CD4-positive, CD25-positive, alpha-beta regulatory T cell (primary cell): Measurements from ENCODE around the gene PBOV1. TPM values are rescaled to one million over a fixed set of nuclear protein-coding genes. Genes with fewer than 3 reads are reported as not detected.

ENCODE experiments used
- ATAC-seq, 2 donors: fragments of 150-1000 bp; cut with Tn5 transposase; one replicate each; pipeline ENCODE4 v1.10.0; 2021; ENCODE audit warnings: low read depth in 2 of 2, moderate number of reproducible peaks in 2 of 2, moderate library complexity in 1 of 2
- DNase-seq, 3 donors: peaks; one replicate each; pipeline versions ENCODE4 v3.0.0 to v3.0.0-alpha.2; 2012 to 2022; ENCODE audit warnings: mixed read lengths in 1 of 3
- H3K27ac ChIP-seq: one replicate; pipeline ENCODE4 v1.7.0; 2013; ENCODE audit warnings: mild to moderate bottlenecking, low read length; ENCODE audit not compliant: insufficient read depth, poor library complexity, severe bottlenecking
- H3K27me3 ChIP-seq: one replicate; pipeline ENCODE4 v1.7.0; 2013; ENCODE audit warnings: low read length; ENCODE audit not compliant: control insufficient read depth, insufficient read depth
- H3K36me3 ChIP-seq: one replicate; pipeline ENCODE4 v1.7.0; 2013; ENCODE audit warnings: mild to moderate bottlenecking, low read length, moderate library complexity; ENCODE audit not compliant: control insufficient read depth, insufficient read depth
- H3K4me1 ChIP-seq: 2 replicates; pipeline ENCODE4 v1.7.0; 2013; ENCODE audit warnings: mild to moderate bottlenecking, low read length; ENCODE audit not compliant: insufficient read depth, control insufficient read depth, poor library complexity, severe bottlenecking
- H3K4me3 ChIP-seq: one replicate; pipeline ENCODE4 v1.7.0; 2013; ENCODE audit warnings: low read depth, mild to moderate bottlenecking, low read length, moderate library complexity
- H3K9me3 ChIP-seq, 2 experiments: 1 replicate in 1 of 2; 2 replicates in 1 of 2; pipeline ENCODE4 v1.7.0; 2013; ENCODE audit warnings: low read length in 2 of 2, mild to moderate bottlenecking in 1 of 2, moderate library complexity in 1 of 2; ENCODE audit not compliant: control insufficient read depth in 2 of 2
- H3K27ac Mint-ChIP-seq, 3 donors: one replicate each; pipeline ENCODE4 v1.8.0; 2020 to 2022; ENCODE audit warnings: mild to moderate bottlenecking in 3 of 3, mixed read lengths in 3 of 3, moderate library complexity in 2 of 3
- H3K27me3 Mint-ChIP-seq: one replicate; pipeline ENCODE4 v1.8.0; 2022; ENCODE audit warnings: mild to moderate bottlenecking, mixed read lengths
- H3K36me3 Mint-ChIP-seq: one replicate; pipeline ENCODE4 v1.8.0; 2020; ENCODE audit warnings: mixed read lengths
- H3K4me1 Mint-ChIP-seq, 4 donors: one replicate each; pipeline ENCODE4 v1.8.0; 2020 to 2022; ENCODE audit warnings: mixed read lengths in 4 of 4, mild to moderate bottlenecking in 1 of 4
- H3K4me3 Mint-ChIP-seq, 4 donors: one replicate each; pipeline ENCODE4 v1.8.0; 2020 to 2022; ENCODE audit warnings: mild to moderate bottlenecking in 4 of 4, mixed read lengths in 4 of 4, moderate library complexity in 3 of 4
- H3K9me3 Mint-ChIP-seq, 7 donors: one replicate each; pipeline ENCODE4 v1.8.0; 2020 to 2022; ENCODE audit warnings: mixed read lengths in 7 of 7, mild to moderate bottlenecking in 3 of 7, moderate library complexity in 2 of 7
- polyA plus RNA-seq, 4 donors: library from polyadenylated mRNA; unstranded; fragments of 300-500 nt; fragmentation: Illumina TruSeq; gene quantifications; one replicate each; pipeline ENCODE4 v1.2.3, GENCODE V29; 2021
- total RNA-seq: library from RNA; stranded (reverse); gene quantifications from one replicate; pipeline ENCODE4 v1.2.3, GENCODE V29; 2022

PBOV1 gene
- total and polyA plus RNA-seq, 5 donors from 2014 or later = not detected

GRCh38 chr6:138227316-138227781 lies 9.1 kb upstream of the PBOV1 start:
- H3K27ac Mint-ChIP-seq = no peak overlapping the region
- no peaks in the 10 kb centered on the region for H3K4me1 Mint-ChIP-seq
- H3K36me3 Mint-ChIP-seq = no peaks in the 10 kb centered on the region
- no peaks in the 10 kb centered on the region for H3K36me3 ChIP-seq
- peaks cover 4% of the 10 kb centered on the region for H3K27me3 ChIP-seq
- H3K4me3 ChIP-seq = no peak overlapping the region
- H3K9me3 Mint-ChIP-seq = peaks cover 0 to 5% (median 0%) of the 10 kb centered on the region in 7 donors
- no peaks in the 10 kb centered on the region for H3K9me3 ChIP-seq
- no peaks in the 10 kb centered on the region for H3K4me1 ChIP-seq
- ATAC-seq (no peak), DNase-seq (no peak)
- peaks cover 8% of the 10 kb centered on the region for H3K27me3 Mint-ChIP-seq
- no peak overlapping the region for H3K4me3 Mint-ChIP-seq
- H3K27ac ChIP-seq = no peak overlapping the region

GRCh38 chr6:138226700-138227315 lies 8.5 kb upstream of the PBOV1 start:
- ATAC-seq (no peak), DNase-seq (no peak)
- Mint-ChIP-seq H3K27me3 (peaks cover 8% of the 10 kb centered on the region), H3K36me3 (no peaks in the 10 kb centered on the region), H3K4me1 (no peaks in the 10 kb centered on the region), H3K9me3 (peaks cover 0 to 5% (median 0%) of the 10 kb centered on the region in 7 donors), H3K27ac (no peak overlapping the region), H3K4me3 (no peak overlapping the region)
- Histone ChIP-seq H3K36me3 (no peaks in the 10 kb centered on the region), H3K4me1 (no peaks in the 10 kb centered on the region), H3K4me3 (no peak overlapping the region), H3K27me3 (peaks cover 4% of the 10 kb centered on the region), H3K9me3 (no peaks in the 10 kb centered on the region), H3K27ac (no peak overlapping the region)

- Histone ChIP-seq H3K27me3 (peaks cover 6% of the 10 kb centered on the region), H3K9me3 (no peaks in the 10 kb centered on the region), H3K4me1 (no peaks in the 10 kb centered on the region), H3K4me3 (no peak overlapping the region), H3K27ac (no peak overlapping the region), H3K36me3 (no peaks in the 10 kb centered on the region)
- ATAC-seq (no peak), DNase-seq (no peak)
- H3K4me3 Mint-ChIP-seq = no peak overlapping the region
- peaks cover 4% of the 10 kb centered on the region for H3K27me3 Mint-ChIP-seq
- H3K36me3 Mint-ChIP-seq = no peaks in the 10 kb centered on the region
- H3K27ac Mint-ChIP-seq = no peak overlapping the region
- H3K4me1 Mint-ChIP-seq = no peaks in the 10 kb centered on the region
- H3K9me3 Mint-ChIP-seq = peaks cover 0 to 5% (median 0%) of the 10 kb centered on the region in 7 donors
Observed at GRCh38 chr6:138225953-138226352, 7.7 kb upstream of the PBOV1 start.

GRCh38 chr6:138222901-138223546 lies 4.7 kb upstream of the PBOV1 start:
- Mint-ChIP-seq H3K4me3 (no peak overlapping the region), H3K4me1 (no peaks in the 10 kb centered on the region), H3K27ac (no peak overlapping the region), H3K9me3 (peaks cover 0 to 5% (median 0%) of the 10 kb centered on the region in 7 donors), H3K27me3 (peaks cover 1% of the 10 kb centered on the region), H3K36me3 (no peaks in the 10 kb centered on the region)
- H3K27me3 ChIP-seq = peaks cover 6% of the 10 kb centered on the region
- H3K4me3 ChIP-seq = no peak overlapping the region
- no peaks in the 10 kb centered on the region for H3K9me3 ChIP-seq
- no peaks in the 10 kb centered on the region for H3K36me3 ChIP-seq
- no peak for ATAC-seq
- DNase-seq = no peak
- no peak overlapping the region for H3K27ac ChIP-seq
- no peaks in the 10 kb centered on the region for H3K4me1 ChIP-seq

- DNase-seq (no peak), ATAC-seq (no peak)
- Histone ChIP-seq H3K9me3 (no peaks in the 10 kb centered on the region), H3K4me1 (no peaks in the 10 kb centered on the region), H3K27ac (no peak overlapping the region), H3K36me3 (no peaks in the 10 kb centered on the region), H3K4me3 (no peak overlapping the region), H3K27me3 (peaks cover 5% of the 10 kb centered on the region)
- Mint-ChIP-seq H3K27me3 (peaks cover 13% of the 10 kb centered on the region), H3K9me3 (peaks cover 0 to 5% (median 0%) of the 10 kb centered on the region in 7 donors), H3K4me1 (no peaks in the 10 kb centered on the region), H3K4me3 (no peak overlapping the region), H3K36me3 (no peaks in the 10 kb centered on the region), H3K27ac (no peak overlapping the region)
Observed at GRCh38 chr6:138219901-138220300, 1.6 kb upstream of the PBOV1 start.

- DNase-seq (no peak), ATAC-seq (no peak)
- Mint-ChIP-seq H3K36me3 (no peaks in the 10 kb centered on the region), H3K4me1 (no peaks in the 10 kb centered on the region), H3K27me3 (peaks cover 13% of the 10 kb centered on the region), H3K27ac (no peak overlapping the region), H3K4me3 (no peak overlapping the region), H3K9me3 (peaks cover 0 to 5% (median 0%) of the 10 kb centered on the region in 7 donors)
- Histone ChIP-seq H3K4me3 (no peak overlapping the region), H3K27ac (no peak overlapping the region), H3K27me3 (peaks cover 4% of the 10 kb centered on the region), H3K9me3 (no peaks in the 10 kb centered on the region), H3K36me3 (no peaks in the 10 kb centered on the region), H3K4me1 (no peaks in the 10 kb centered on the region)
Observed at GRCh38 chr6:138219398-138219797, 1.1 kb upstream of the PBOV1 start.

- Histone ChIP-seq H3K4me3 (no peak overlapping the region), H3K27me3 (peaks cover 2% of the 10 kb centered on the region), H3K36me3 (no peaks in the 10 kb centered on the region), H3K9me3 (no peaks in the 10 kb centered on the region), H3K27ac (no peak overlapping the region), H3K4me1 (no peaks in the 10 kb centered on the region)
- Mint-ChIP-seq H3K4me3 (no peak overlapping the region), H3K27ac (no peak overlapping the region), H3K36me3 (no peaks in the 10 kb centered on the region), H3K27me3 (peaks cover 20% of the 10 kb centered on the region), H3K9me3 (peaks cover 0 to 5% (median 0%) of the 10 kb centered on the region in 7 donors), H3K4me1 (no peaks in the 10 kb centered on the region)
- no peak for DNase-seq
- no peak for ATAC-seq
Observed at GRCh38 chr6:138215093-138215782, 3.1 kb downstream of the PBOV1 start.
